Transverse colon (tissue), 4 donors: ENCODE measurements around the gene MAPK14. TPM values are rescaled to one million over a fixed set of nuclear protein-coding genes. Genes with fewer than 3 reads are reported as not detected.

ENCODE experiments used
- DNase-seq: peaks from one replicate; pipeline ENCODE4 v3.0.0-alpha.2; 2019
- H3K27ac ChIP-seq, 4 donors: fragments of 200-600 bp; sonication (generic); 2 replicates each; pipeline ENCODE4 v1.5.1; 2016 to 2018; ENCODE audit warnings: inconsistent platforms in 4 of 4
- H3K27me3 ChIP-seq: fragments of 200-600 bp; sonication (generic); 2 replicates; pipeline ENCODE4 v1.5.1; 2017; ENCODE audit warnings: inconsistent platforms
- H3K36me3 ChIP-seq, 4 donors: fragments of 200-600 bp; sonication (generic); 2 replicates each; pipeline ENCODE4 v1.5.1; 2017 to 2019; ENCODE audit warnings: inconsistent platforms in 4 of 4
- H3K4me1 ChIP-seq, 4 donors: fragments of 200-600 bp; sonication (generic); 2 replicates each; pipeline ENCODE4 v1.5.1; 2017 to 2020; ENCODE audit warnings: inconsistent platforms in 4 of 4
- H3K4me3 ChIP-seq, 4 donors: fragments of 200-600 bp; sonication (generic); 1 replicate in 1 of 4; 2 replicates in 3 of 4; pipeline versions ENCODE4 v1.5.1 to v1.6.1; 2017 to 2019; ENCODE audit warnings: inconsistent platforms in 4 of 4
- H3K9me3 ChIP-seq, 2 donors: fragments of 200-600 bp; sonication (generic); 2 replicates each; pipeline ENCODE4 v1.5.1; 2017 to 2019; ENCODE audit warnings: inconsistent platforms in 2 of 2
- EP300 ChIP-seq: sonication (generic); formaldehyde crosslinking; IDR thresholded peaks from one replicate; pipeline ENCODE4 v1.6.1; 2017; ENCODE audit warnings: antibody characterized with exemption, low read depth
- POLR2A ChIP-seq: fragments of 450-650 bp; IDR thresholded peaks from one replicate; pipeline ENCODE4 v1.6.1; 2016; ENCODE audit warnings: antibody characterized with exemption, mild to moderate bottlenecking, moderate library complexity
- POLR2AphosphoS5 ChIP-seq, 3 donors: sonication (generic); formaldehyde crosslinking; IDR thresholded peaks; one replicate each; pipeline ENCODE4 v1.6.1; 2016; ENCODE audit warnings: antibody characterized with exemption in 3 of 3
- WGBS, 2 donors: methylation state at CpG; one replicate each; pipeline ENCODE4 v1.1.5; 2018; ENCODE audit warnings: low coverage in 1 of 2; 5-methylcytosine and 5-hydroxymethylcytosine counted together
- in situ Hi-C, 4 donors: fragments of 200-750 bp; cut with MboI; loops; one replicate each; pipeline versions ENCODE4 v1.15.0 to v1.15.1; 2017; ENCODE audit warnings: low sequenced_read_pairs in 3 of 4, low pct_ligation_motif_present in 1 of 4, low pct_unique_long_range_greater_than_20kb in 1 of 4
- intact Hi-C: fragments of 100-400 bp; cut with DNase I; formaldehyde crosslinking; loops from one replicate; pipeline ENCODE4 v1.15.1; 2023; ENCODE audit warnings: low total_unique reads
- total RNA-seq, 4 donors: library from RNA; depleted of rRNA; stranded (reverse); fragments of >200 nt; gene quantifications; one replicate each; pipeline ENCODE4 v1.1.0, GENCODE V29; 2016
- TF ChIP-seq, protein P1 (sequence below), 5 experiments: fragments of 200-600 bp in 3 of 5; fragments of 450-650 bp in 2 of 5; sonication (generic) in 3 of 5; IDR thresholded peaks; 1 replicate in 2 of 5; 2 replicates in 3 of 5; pipeline ENCODE4 v1.5.1; 2016 to 2017; ENCODE audit warnings: antibody characterized with exemption in 5 of 5, inconsistent platforms in 3 of 5, mild to moderate bottlenecking in 2 of 5, moderate library complexity in 1 of 5

Gene MAPK14
- total RNA-seq, 4 donors from 2014 or later = 82.2 to 132 (median 112) TPM

DNA sequence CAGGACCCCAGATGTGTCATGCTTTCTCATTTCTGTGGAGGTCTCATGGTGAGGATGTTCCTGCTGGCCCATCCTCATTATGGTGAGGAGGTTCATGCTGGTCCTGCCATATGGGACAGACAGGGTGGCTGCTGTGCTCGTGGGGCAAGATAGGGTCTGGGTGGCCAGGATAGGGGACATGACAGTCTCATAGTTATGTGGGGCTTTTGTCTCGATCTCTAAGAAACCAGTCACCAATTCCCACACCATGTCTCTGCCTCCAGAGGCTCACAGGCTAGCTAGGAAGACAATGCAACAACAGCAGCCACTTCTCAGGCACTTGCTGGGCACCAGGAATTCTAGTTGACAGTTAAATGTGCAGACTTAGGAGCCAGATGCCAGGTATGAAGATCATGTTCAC lies 98.5 kb downstream of the MAPK14 start:
- 79% methylated on average over 2 of the region's 2 CpGs; no CpG with 5 or more reads in 1 of the 2 donors for whole genome bisulfite sequencing, 2 donors

DNA sequence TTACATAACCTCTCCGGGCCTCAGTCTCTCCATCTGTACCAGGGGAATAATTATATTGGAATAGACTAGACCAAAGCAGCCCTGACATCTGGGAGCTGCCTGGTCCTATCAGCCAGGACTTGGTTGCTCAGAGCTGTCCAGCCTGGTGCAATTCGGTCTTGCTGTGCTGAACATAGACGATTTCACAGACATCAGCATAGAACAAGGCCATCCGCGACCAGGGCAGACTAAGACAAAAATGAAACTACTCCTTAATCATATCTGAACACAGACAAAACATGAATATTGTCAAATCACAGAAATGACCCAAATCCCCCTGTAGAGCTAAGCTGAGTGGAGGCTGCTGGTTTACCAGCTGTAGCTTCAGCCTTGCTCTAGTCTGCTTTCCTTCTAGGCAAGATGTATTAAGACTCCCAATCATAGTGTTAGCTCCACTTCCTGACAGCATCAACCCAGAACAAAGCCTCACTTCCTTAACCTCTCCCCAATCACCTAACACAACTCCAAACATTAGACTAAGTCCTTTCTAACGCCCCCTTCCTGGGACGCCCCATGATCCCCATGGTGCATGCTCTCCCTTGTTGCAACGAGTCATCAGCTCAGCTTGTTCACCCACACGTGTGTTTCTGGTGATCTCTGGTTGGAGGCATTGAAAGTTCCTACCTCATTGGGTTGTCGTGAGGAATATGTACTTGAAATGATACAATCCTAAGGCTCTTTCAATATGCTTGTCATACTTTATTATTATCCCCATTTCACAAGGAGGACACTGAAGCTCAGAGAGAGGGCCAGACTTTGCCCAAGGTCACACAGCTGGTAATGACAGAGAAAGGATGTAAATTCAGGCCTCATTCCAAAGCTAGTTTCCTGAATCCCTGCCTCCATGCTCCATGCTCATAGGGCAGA lies 99.2 kb downstream of the MAPK14 start:
- in situ Hi-C loops = no loop called here
- Histone ChIP-seq H3K27me3 (peaks cover 7% of the 10 kb centered on the region), H3K36me3 (no peaks in the 10 kb centered on the region), H3K4me1 (peaks cover 10 to 26% (median 23%) of the 10 kb centered on the region in 4 donors), H3K9me3 (no peaks in the 10 kb centered on the region), H3K4me3 (no peak overlapping the region), H3K27ac (no peak overlapping the region)
- no peak for DNase-seq
- WGBS, 2 donors = 47 to 82% methylated on average over 3 to 10 of the region's 10 CpGs
- TF ChIP-seq EP300 (no peak), POLR2A (no peak), POLR2AphosphoS5 (IDR thresholded peaks at IDR 0.05) (no peak)
- TF ChIP-seq, protein P1, sequence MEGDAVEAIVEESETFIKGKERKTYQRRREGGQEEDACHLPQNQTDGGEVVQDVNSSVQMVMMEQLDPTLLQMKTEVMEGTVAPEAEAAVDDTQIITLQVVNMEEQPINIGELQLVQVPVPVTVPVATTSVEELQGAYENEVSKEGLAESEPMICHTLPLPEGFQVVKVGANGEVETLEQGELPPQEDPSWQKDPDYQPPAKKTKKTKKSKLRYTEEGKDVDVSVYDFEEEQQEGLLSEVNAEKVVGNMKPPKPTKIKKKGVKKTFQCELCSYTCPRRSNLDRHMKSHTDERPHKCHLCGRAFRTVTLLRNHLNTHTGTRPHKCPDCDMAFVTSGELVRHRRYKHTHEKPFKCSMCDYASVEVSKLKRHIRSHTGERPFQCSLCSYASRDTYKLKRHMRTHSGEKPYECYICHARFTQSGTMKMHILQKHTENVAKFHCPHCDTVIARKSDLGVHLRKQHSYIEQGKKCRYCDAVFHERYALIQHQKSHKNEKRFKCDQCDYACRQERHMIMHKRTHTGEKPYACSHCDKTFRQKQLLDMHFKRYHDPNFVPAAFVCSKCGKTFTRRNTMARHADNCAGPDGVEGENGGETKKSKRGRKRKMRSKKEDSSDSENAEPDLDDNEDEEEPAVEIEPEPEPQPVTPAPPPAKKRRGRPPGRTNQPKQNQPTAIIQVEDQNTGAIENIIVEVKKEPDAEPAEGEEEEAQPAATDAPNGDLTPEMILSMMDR (IDR thresholded peaks at IDR 0.05) = no peak
- intact Hi-C loops = no loop called here

More for the DNA sequence above, 98.5 kb downstream of the MAPK14 start:
- Histone ChIP-seq H3K27me3 (peaks cover 7% of the 10 kb centered on the region), H3K4me3 (no peak overlapping the region), H3K9me3 (no peaks in the 10 kb centered on the region), H3K4me1 (peaks cover 14 to 29% (median 23%) of the 10 kb centered on the region in 4 donors), H3K27ac (no peak overlapping the region), H3K36me3 (no peaks in the 10 kb centered on the region)
- TF ChIP-seq POLR2AphosphoS5 (IDR thresholded peaks at IDR 0.05) (no peak), POLR2A (no peak)
- TF ChIP-seq, protein P1 (IDR thresholded peaks at IDR 0.05) = no peak
- DNase-seq = no peak
- intact Hi-C loops = no loop called here
- in situ Hi-C loops = no loop called here

- no peaks in the 10 kb centered on the region for H3K9me3 ChIP-seq
- in situ Hi-C loops (no loop called here), intact Hi-C loops (no loop called here)
- H3K27me3 ChIP-seq = peaks cover 7% of the 10 kb centered on the region
- no peak for DNase-seq
- no peak for TF ChIP-seq POLR2AphosphoS5 (IDR thresholded peaks at IDR 0.05)
- TF ChIP-seq, protein P1 (IDR thresholded peaks at IDR 0.05) = no peak
- no peak for TF ChIP-seq POLR2A
- TF ChIP-seq EP300 = no peak
- no peak overlapping the region for H3K4me3 ChIP-seq
- peaks cover 18 to 30% (median 26%) of the 10 kb centered on the region in 4 donors for H3K4me1 ChIP-seq
- 90% methylated on average over 8 of the region's 8 CpGs; no CpG with 5 or more reads in 1 of the 2 donors for WGBS, 2 donors
- no peaks in the 10 kb centered on the region for H3K36me3 ChIP-seq
- no peak overlapping the region for H3K27ac ChIP-seq
These were observed 99.9 kb downstream of the MAPK14 start for GRCh38 chr6:36127462-36128016.

DNA sequence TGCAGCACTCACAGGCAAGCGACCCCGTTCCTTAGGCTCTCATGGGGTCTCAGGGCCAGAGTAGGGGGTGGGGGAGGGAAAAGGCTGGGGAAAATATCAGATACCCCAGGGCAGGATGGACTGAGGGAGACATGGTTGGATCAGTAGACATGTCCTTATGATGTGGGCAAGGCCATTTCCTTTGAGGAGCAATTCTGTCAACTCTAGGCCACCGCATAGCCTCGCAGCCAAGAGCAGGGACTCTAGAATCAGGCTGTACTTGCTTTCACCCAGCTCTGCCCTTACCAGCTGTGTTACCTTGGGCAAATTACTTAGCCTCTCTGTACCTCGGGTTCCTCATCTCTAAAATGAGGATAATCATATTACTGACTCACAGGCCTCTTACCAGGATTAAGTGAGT lies 100.5 kb downstream of the MAPK14 start:
- no peak for TF ChIP-seq EP300
- TF ChIP-seq, protein P1 (IDR thresholded peaks at IDR 0.05) = no peak
- no peak for TF ChIP-seq POLR2A
- TF ChIP-seq POLR2AphosphoS5 (IDR thresholded peaks at IDR 0.05) = no peak

More for the DNA sequence above, 100.5 kb downstream of the MAPK14 start:
- H3K4me3 ChIP-seq = no peak overlapping the region
- no peaks in the 10 kb centered on the region for H3K36me3 ChIP-seq
- intact Hi-C loops = no loop called here
- H3K9me3 ChIP-seq = no peaks in the 10 kb centered on the region
- in situ Hi-C loops = no loop called here
- WGBS, 2 donors = 86% methylated on average over 5 of the region's 5 CpGs; no CpG with 5 or more reads in 1 of the 2 donors
- H3K27me3 ChIP-seq = peaks cover 7% of the 10 kb centered on the region
- peaks cover 18 to 34% (median 30%) of the 10 kb centered on the region in 4 donors for H3K4me1 ChIP-seq
- DNase-seq = no peak
- H3K27ac ChIP-seq = no peak overlapping the region
